GM21786 (cell line): Measurements from ENCODE around the gene FAIM2.

ENCODE experiments used
- ATAC-seq: cut with Tn5 transposase; IDR thresholded peaks from one replicate; pipeline ENCODE4 v1.9.1; 2021; ENCODE audit not compliant: unreplicated experiment

The FAIM2 gene

GRCh38 chr12:49827401-49828099 is 76.2 kb downstream of the FAIM2 start:
- ATAC-seq, result no peak

- no peak for ATAC-seq
Observed at GRCh38 chr12:49827051-49827400, 76.7 kb downstream of the FAIM2 start.

- ATAC-seq, result no peak
Observed at GRCh38 chr12:49825971-49826421, 77.7 kb downstream of the FAIM2 start.

GRCh38 chr12:49825360-49825970 is 78.2 kb downstream of the FAIM2 start:
- ATAC-seq, result no peak

GRCh38 chr12:49824895-49825294 is 78.8 kb downstream of the FAIM2 start:
- ATAC-seq, result no peak

- ATAC-seq, result no peak
Observed at GRCh38 chr12:49824416-49824815, 79.3 kb downstream of the FAIM2 start.

GRCh38 chr12:49823951-49824350 is 79.7 kb downstream of the FAIM2 start:
- no peak for ATAC-seq

GRCh38 chr12:49823350-49823749 is 80.3 kb downstream of the FAIM2 start:
- no peak for ATAC-seq

- no peak for ATAC-seq
Observed at GRCh38 chr12:49821373-49822287, 82.1 kb downstream of the FAIM2 start.

- no peak for ATAC-seq
Observed at GRCh38 chr12:49819786-49820185, 83.9 kb downstream of the FAIM2 start.

GRCh38 chr12:49818241-49818895 is 85.3 kb downstream of the FAIM2 start:
- no peak for ATAC-seq
